Ascending aorta (tissue), 2 donors: ENCODE measurements around the gene PLEKHA5. TPM values are rescaled to one million over a fixed set of nuclear protein-coding genes. Genes with fewer than 3 reads are reported as not detected.
A peak's percentile ranks its signal among the peaks of the same experiment; 100 is the strongest.

Experiments used
- DNase-seq, 2 donors: peaks; one replicate each; pipeline ENCODE4 v3.0.0-alpha.2; 2019; ENCODE audit warnings: low spot score in 2 of 2
- H3K27ac ChIP-seq, 2 donors: fragments of 200-600 bp; sonication (generic); one replicate each; pipeline ENCODE4 v1.5.1; 2016 to 2017; ENCODE audit warnings: mild to moderate bottlenecking in 1 of 2
- H3K27me3 ChIP-seq: fragments of 200-600 bp; sonication (generic); one replicate; pipeline ENCODE4 v1.5.1; 2017
- H3K36me3 ChIP-seq, 2 donors: fragments of 200-600 bp; sonication (generic); one replicate each; pipeline ENCODE4 v1.5.1; 2016
- H3K4me1 ChIP-seq, 2 donors: fragments of 200-600 bp; sonication (generic); one replicate each; pipeline ENCODE4 v1.5.1; 2016 to 2017; ENCODE audit warnings: mild to moderate bottlenecking in 1 of 2
- H3K4me3 ChIP-seq, 2 donors: fragments of 200-600 bp; sonication (generic); one replicate each; pipeline ENCODE4 v1.5.1; 2016 to 2017; ENCODE audit warnings: mild to moderate bottlenecking in 1 of 2
- H3K9me3 ChIP-seq, 2 donors: fragments of 200-600 bp; sonication (generic); one replicate each; pipeline ENCODE4 v1.5.1; 2016
- intact Hi-C: fragments of 100-400 bp; cut with DNase I; formaldehyde crosslinking; loops from one replicate; pipeline ENCODE4 v1.15.1; 2023
- total RNA-seq: library from RNA; depleted of rRNA; stranded (reverse); fragments of >200 nt; gene quantifications from one replicate; pipeline ENCODE4 v1.1.0, GENCODE V29; 2016
- TF ChIP-seq, protein P1 (sequence below), 3 experiments: fragments of 200-600 bp in 2 of 3; fragments of 450-650 bp in 1 of 3; sonication (generic) in 2 of 3; IDR thresholded peaks; one replicate each; pipeline ENCODE4 v1.5.1; 2016 to 2019; ENCODE audit warnings: antibody characterized with exemption in 3 of 3, mild to moderate bottlenecking in 1 of 3, moderate library complexity in 1 of 3

Gene PLEKHA5
- total RNA-seq, 1 donor from 2014 or later: 11.8 TPM

DNA sequence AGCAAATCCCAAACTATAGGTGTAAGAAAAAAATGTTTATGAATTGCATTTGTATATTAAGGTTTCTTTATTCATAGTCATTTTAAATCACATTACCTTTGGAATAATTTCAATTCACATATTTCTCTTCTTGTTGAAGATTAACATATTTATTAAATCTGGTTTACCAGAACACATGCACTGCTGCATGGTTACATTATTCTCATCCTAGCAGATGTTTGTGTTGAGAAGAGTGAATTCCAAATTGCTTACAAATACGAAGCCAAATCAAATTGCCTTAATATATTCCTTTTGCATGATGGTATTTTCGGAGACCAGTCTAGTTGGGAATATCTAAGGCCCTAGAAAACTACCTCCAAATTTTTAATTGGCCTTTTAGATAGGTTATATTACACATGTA lies 130.6 kb downstream of the PLEKHA5 start:
- no peaks in the 10 kb centered on the region for H3K9me3 ChIP-seq
- no peaks in the 10 kb centered on the region for H3K27me3 ChIP-seq
- TF ChIP-seq, protein P1, sequence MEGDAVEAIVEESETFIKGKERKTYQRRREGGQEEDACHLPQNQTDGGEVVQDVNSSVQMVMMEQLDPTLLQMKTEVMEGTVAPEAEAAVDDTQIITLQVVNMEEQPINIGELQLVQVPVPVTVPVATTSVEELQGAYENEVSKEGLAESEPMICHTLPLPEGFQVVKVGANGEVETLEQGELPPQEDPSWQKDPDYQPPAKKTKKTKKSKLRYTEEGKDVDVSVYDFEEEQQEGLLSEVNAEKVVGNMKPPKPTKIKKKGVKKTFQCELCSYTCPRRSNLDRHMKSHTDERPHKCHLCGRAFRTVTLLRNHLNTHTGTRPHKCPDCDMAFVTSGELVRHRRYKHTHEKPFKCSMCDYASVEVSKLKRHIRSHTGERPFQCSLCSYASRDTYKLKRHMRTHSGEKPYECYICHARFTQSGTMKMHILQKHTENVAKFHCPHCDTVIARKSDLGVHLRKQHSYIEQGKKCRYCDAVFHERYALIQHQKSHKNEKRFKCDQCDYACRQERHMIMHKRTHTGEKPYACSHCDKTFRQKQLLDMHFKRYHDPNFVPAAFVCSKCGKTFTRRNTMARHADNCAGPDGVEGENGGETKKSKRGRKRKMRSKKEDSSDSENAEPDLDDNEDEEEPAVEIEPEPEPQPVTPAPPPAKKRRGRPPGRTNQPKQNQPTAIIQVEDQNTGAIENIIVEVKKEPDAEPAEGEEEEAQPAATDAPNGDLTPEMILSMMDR (IDR thresholded peaks at IDR 0.05): no peak
- H3K4me1 ChIP-seq: no peaks in the 10 kb centered on the region
- no peak overlapping the region for H3K4me3 ChIP-seq
- H3K27ac ChIP-seq: no peak overlapping the region
- no peaks in the 10 kb centered on the region for H3K36me3 ChIP-seq
- intact Hi-C loops: no loop called here
- DNase-seq: no peak

DNA sequence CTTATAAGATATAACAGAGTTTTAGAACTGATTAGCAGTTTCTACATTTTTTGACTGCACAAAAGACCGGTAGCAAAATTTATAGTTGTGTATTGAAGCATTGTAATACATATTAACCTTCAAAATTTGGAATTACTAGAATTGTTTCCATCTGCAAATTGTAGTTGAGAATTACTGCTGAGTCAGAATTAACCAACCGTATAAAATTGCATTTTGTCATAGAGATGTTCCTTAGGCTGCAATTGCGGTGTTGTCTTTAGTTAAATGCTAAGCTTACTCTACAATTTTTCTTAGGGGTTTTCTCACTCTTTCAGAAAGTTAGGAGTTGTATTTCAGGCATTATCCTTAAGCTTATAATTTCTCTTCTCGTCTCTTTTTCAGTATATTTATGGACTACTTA lies 132.2 kb downstream of the PLEKHA5 start:
- Histone ChIP-seq H3K27ac (no peak overlapping the region), H3K36me3 (no peaks in the 10 kb centered on the region), H3K27me3 (no peaks in the 10 kb centered on the region), H3K4me3 (no peak overlapping the region), H3K4me1 (no peaks in the 10 kb centered on the region), H3K9me3 (no peaks in the 10 kb centered on the region)
- intact Hi-C loops: no loop called here
- DNase-seq: no peak
- TF ChIP-seq, protein P1 (IDR thresholded peaks at IDR 0.05): no peak

DNA sequence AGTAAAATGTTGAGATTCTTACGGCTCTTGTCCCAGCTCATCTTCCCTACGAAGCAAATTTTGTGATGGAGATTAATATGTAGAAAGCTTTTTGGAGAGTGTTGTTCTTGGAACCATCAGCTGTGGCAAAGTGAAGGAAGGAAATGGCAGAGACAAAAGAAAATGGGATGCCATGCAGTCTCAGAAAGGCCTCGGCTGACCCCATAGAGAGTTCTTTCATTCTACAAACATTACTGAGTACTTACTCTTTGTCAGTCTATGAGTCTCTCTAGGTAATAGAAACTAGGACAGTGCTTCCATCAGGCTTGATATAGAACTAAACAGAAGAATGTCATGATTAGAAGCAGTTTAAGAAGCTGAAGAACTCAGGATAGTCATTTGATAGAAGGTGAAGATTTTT lies 134.1 kb downstream of the PLEKHA5 start:
- no peaks in the 10 kb centered on the region for H3K27me3 ChIP-seq
- H3K27ac ChIP-seq: peak overlapping the region in 1 of 2 donors; percentile 33
- DNase-seq: no peak
- intact Hi-C loops: no loop called here
- H3K4me1 ChIP-seq: no peaks in the 10 kb centered on the region
- no peak overlapping the region for H3K4me3 ChIP-seq
- H3K9me3 ChIP-seq: no peaks in the 10 kb centered on the region
- TF ChIP-seq, protein P1 (IDR thresholded peaks at IDR 0.05): no peak
- H3K36me3 ChIP-seq: no peaks in the 10 kb centered on the region

DNA sequence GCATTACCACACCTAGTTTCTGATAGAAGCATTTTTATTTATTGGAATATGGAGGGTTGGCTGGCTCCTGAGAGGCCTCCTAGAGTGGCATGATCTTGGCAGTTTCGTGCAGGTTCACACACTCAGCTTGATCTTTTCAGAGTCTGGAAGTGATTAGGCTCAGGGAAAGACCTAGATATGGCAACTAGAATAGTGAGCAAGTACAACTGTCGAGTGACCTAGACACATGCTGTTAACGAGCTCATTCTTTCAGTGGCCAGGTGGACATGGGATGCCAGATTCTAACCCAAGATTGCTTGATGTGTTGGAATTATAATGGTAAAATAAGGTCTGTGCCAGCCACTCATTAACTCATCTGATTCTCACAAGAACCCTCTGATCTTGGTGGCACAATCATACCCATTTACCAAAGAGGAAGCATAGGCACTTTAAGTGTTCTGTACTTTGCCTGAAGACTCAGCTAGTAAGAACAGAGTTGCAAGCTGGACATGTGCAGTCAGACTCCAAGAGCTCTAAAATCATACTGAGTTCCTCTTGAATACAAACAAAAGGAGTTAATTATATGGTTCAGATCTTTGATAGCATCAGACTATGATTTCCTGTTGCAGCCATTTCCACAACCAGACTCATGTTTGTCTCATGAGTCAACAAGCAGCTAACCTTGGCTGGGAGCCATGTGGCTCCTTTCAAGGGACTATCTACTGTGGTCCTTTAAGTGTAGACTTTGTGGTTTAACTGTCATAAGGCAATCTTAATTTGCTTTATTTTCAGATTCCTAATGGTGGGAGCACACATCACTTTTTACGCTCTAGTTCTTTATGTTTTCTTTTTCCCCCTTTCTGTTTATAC lies 144.2 kb downstream of the PLEKHA5 start:
- peak in 1 of 2 donors; percentile 79 for DNase-seq

DNA sequence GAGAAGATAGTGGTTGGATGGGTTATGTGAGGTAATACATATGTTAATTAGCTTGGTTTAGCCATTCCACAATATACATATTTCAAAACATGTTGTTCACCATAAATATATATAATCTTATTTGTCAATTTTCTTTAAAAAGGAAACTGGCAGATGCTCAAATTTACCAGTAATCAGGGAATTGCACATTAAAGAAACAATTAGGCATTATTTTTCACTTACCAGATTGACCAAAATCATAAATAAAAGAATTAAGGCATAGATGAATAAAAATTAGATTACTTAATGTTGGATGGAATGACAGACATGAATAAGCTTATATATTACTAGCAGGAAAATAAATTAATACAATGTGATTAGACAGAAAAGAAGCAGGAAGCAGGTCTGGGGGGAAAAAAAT lies 147.2 kb downstream of the PLEKHA5 start:
- no peaks in the 10 kb centered on the region for H3K36me3 ChIP-seq
- H3K4me3 ChIP-seq: no peak overlapping the region
- no peaks in the 10 kb centered on the region for H3K27me3 ChIP-seq
- no peak overlapping the region for H3K27ac ChIP-seq
- TF ChIP-seq, protein P1 (IDR thresholded peaks at IDR 0.05): no peak
- no peaks in the 10 kb centered on the region for H3K9me3 ChIP-seq
- intact Hi-C loops: no loop called here
- H3K4me1 ChIP-seq: peaks cover 0 to 8% of the 10 kb centered on the region in 2 donors
- DNase-seq: no peak

More for the DNA sequence above, 144.2 kb downstream of the PLEKHA5 start:
- TF ChIP-seq, protein P1 (IDR thresholded peaks at IDR 0.05): no peak
- H3K4me1 ChIP-seq: peaks cover 0 to 8% of the 10 kb centered on the region in 2 donors
- intact Hi-C loops: no loop called here
- no peaks in the 10 kb centered on the region for H3K36me3 ChIP-seq
- no peaks in the 10 kb centered on the region for H3K9me3 ChIP-seq
- H3K27ac ChIP-seq: peak overlapping the region; percentile 15 to 37
- H3K27me3 ChIP-seq: no peaks in the 10 kb centered on the region
- no peak overlapping the region for H3K4me3 ChIP-seq
